HG03571 (cell line): ENCODE measurements around the gene SERGEF.

Experiments
- ATAC-seq: cut with Tn5 transposase; IDR thresholded peaks from one replicate; pipeline ENCODE4 v1.9.1; 2021; ENCODE audit not compliant: unreplicated experiment

Gene SERGEF

GRCh38 chr11:17865765-17866428 is 146.9 kb downstream of the SERGEF start:
- no peak for ATAC-seq

DNA sequence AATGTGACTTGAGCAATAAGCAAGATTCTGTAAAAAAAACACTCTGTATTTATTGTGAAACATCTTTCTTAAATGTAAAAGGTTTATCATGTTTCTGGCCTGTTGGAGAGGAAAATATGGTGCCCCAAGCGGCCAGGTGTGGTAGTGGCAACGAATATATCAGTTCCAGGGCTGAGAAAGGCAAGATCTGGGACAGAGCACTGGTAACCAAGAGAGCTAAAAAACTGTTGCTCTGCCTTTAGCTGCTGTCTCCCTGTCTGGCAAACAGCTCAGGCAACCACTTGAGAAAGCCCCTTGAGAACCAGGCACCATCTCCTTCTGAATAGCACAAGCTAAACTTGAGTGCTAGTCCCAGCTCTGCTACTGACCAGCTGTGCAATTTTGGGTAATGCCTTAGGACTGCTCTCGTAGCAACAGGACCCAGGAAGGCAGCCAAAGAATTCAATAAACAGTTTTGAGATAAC is 148.3 kb downstream of the SERGEF start:
- no peak for ATAC-seq

- no peak for ATAC-seq
Observed at GRCh38 chr11:17861036-17861755, 151.7 kb downstream of the SERGEF start.

DNA sequence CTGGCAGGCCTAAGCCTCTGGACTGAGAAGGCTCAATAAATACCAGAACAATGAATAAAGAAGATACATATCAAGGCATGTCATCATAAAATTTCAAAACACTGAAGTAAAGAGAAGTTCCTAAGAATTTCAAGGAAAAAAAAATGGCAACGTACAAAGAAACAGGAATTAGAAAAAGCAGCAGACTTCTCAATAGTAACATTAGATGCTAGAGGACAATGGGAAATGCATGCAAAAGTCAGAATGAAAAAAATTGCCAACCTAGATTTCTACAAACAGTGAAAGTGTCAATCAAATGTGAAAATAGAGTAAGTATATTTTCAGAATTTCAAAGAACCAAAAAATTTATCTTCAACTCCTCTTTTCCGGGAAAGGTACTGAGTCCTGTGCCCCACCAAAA is 153.3 kb downstream of the SERGEF start:
- ATAC-seq, result no peak

GRCh38 chr11:17855531-17856290 is 157.1 kb downstream of the SERGEF start:
- no peak for ATAC-seq

DNA sequence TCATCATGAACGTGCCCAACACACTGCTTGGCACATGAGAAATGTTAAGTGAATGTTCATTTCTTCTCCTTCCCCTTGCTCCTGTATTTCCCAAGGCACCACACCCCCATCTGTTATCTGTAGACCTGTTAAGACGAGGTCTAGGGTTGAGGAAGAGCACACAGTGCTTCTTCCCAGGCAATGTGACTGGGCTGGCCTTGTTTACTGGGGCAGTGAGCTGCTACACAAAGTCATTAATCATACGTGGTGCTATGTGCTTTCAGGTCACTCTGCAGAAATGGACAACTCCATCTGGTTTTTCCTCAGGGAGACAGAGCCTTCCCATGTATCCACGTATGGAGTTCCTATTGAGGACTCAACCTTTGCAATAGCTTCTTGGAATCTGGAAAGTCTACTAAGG is 159.6 kb downstream of the SERGEF start:
- no peak for ATAC-seq

GRCh38 chr11:17852246-17852645 is 160.6 kb downstream of the SERGEF start:
- ATAC-seq, result no peak

GRCh38 chr11:17851697-17852096 is 161.2 kb downstream of the SERGEF start:
- ATAC-seq, result no peak

DNA sequence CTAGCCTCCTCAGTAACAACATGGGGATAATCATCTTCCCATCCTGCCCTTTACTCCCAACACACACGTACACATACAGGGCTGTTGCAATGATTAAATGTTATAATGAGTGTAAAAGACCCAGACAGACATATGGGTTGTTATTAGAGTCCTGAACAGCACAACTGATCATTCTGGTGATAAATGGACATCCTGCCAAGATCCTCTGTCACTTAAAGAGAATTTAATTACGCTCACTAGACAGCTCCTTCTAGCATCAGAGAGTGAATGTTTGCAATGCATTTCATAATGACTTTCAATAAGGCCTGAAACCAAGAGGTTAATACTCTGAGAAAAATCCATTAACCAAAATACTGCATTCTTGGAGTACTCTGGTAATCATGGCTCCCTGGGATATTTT is 162.5 kb downstream of the SERGEF start:
- no peak for ATAC-seq

DNA sequence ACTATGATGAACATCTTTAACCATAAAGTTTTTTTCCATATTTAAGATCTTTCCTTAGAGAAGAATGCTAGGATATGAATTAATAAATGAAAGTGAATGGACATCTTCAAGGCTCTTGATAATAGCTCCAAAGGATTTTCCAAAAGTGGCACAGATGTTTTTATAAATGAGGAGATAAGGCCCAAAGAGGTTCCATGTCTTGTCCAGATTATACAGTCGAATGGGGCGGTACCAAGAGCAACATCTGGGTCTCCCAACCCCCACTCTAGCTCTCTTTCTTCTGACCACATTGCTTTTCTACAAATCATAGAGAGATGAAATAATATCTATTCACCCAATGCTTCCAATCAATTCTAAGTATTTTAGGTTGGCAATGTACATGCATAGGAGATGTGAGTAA is 164.1 kb downstream of the SERGEF start:
- no peak for ATAC-seq

- ATAC-seq, result no peak
Observed at GRCh38 chr11:17846852-17847453, 165.9 kb downstream of the SERGEF start.

DNA sequence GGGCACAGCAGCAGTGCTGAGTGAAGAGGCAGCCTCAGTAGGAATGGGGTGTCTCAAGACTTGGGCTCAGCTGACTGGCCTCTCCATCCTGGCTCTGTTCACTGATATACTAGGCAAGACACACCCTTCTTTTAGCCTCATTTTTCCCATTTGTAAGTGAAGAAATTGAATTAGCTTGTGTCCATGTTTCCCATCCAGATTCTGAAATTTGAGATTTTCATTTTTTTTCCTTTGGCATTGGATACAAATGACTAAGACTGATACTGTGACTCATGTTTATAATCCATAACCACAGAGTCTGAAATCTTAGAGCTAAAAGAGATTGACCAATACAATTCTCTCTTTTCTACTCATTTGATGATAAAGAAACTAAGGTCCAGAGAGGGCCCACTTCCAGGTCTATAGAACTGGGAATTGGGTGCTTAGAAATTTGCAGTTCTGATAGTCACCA is 167.4 kb downstream of the SERGEF start:
- ATAC-seq, result no peak

GRCh38 chr11:17840101-17840548 is 172.7 kb downstream of the SERGEF start:
- ATAC-seq, result no peak

- no peak for ATAC-seq
Observed at GRCh38 chr11:17839450-17839849, 173.4 kb downstream of the SERGEF start.

DNA sequence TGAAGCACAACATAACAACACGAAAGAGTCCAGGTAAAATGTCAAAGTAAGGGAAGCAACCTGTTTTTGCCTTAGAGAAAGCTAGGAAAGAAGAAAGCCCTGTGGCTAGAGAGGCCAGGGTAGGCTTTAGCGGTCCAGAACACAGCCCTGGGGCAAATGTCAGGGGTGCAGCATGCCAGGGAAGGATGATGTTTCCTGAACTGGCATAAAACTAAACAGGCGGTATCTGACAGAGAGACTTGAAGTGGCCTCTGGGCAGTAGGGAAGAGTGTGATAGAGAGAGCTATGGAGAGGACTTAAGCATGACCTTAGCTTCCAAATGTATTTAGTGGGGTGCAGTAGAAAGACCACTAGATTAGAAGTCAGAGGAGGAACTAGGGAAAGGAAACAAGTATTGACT is 174.7 kb downstream of the SERGEF start:
- no peak for ATAC-seq

DNA sequence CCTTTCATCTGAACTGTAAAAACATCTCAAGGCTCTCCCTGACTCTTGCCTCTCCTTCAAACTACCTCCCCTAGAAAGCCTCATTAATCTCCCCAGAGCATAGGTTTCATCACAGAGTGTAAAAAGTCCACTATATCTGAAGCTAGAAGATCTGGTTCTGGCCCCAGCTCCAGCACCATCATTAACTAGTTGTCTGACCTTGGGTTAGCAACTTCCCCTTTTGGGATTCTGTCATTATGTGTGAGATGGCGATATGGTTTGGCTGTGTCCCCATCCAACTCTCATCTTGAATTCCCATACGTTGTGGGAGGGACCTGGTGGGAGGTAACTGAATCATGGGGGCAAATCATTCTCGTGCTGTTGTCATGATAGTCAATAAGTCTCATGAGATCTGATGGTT is 181.0 kb downstream of the SERGEF start:
- no peak for ATAC-seq

GRCh38 chr11:17831228-17831627 is 181.6 kb downstream of the SERGEF start:
- ATAC-seq, result no peak

DNA sequence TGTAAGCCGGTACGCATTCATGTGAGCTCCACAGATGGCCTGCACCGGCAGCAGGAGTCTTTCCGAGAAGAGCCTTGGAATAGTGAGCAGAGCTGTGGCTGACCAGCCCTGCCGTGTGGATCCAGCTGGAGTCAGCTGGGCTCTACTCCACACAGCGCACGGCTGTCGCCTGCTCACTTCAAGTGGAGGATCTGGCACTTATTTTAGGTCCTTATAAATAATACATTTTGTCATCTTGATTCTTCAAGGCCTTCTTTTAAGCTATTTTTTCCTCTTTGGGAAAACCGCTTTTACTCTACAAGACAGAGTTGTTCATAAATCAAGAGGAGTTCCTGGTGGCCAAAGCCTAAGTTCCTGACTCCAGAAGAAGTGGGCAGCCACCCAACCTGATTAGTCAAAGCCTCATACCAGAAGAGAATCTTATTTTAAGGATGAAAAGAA is 184.5 kb downstream of the SERGEF start:
- ATAC-seq, result no peak

GRCh38 chr11:17827006-17827405 is 185.8 kb downstream of the SERGEF start:
- no peak for ATAC-seq

- no peak for ATAC-seq
Observed at GRCh38 chr11:17822401-17822781, 190.5 kb downstream of the SERGEF start.

DNA sequence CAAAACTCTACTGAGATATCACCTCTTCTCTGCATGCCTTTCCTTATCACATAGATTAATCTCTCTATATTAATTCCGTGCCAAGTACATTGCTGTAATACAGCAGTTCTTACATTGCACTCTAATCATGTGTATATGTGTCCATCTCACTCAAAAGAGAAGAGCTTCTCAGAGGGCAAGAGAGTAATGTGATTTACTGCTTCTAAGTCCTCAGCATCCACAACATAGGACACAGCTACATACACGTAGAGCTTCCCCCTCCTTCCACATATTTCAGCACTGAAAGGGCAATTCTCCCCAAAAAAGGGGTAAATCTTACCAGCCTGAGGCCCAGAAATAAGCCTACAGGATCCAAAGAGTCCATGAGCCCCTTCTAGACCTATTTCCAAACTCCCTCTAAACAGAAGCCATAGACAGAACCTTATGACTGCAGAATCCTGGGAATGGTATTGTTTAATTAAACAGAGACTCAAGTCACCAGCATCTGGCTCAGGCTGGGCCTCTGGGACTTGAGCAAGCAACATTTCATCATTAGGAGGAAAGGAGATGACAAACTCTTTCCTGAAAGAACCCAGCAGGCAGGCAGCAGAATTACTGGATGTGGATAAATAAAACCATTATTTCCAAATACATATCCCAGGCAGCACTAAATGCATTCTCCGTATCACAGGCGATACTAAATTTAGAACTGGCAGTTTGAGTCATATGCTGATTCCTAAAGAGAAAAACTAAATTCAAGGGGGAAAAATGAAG is 191.0 kb downstream of the SERGEF start:
- ATAC-seq, result no peak
